DND-41 (cell line): ENCODE data around the gene SCUBE1.

Experiments
- ATAC-seq: fragments of 200-7000 bp; cut with Tn5 transposase; 3 replicates; pipeline ENCODE4 v1.9.1; 2021; ENCODE audit warnings: low read depth; ENCODE audit not compliant: insufficient read depth
- DNase-seq: peaks from one replicate; pipeline ENCODE4 v3.0.0-alpha.2; 2020
- H2AFZ ChIP-seq: 2 replicates; pipeline ENCODE4 v1.6.0; 2012; ENCODE audit warnings: low read depth, low read length
- H3K27ac ChIP-seq: 2 replicates; pipeline ENCODE4 v1.5.1; 2012; ENCODE audit warnings: low read length, inconsistent platforms
- H3K27me3 ChIP-seq: fragments of 200-600 bp; sonication (generic); 2 replicates; pipeline ENCODE4 v1.6.0; 2012; ENCODE audit warnings: low read length, mild to moderate bottlenecking, inconsistent platforms; ENCODE audit not compliant: insufficient read depth, poor library complexity
- H3K36me3 ChIP-seq: 2 replicates; pipeline ENCODE4 v1.5.1; 2012; ENCODE audit warnings: low read length, inconsistent platforms; ENCODE audit not compliant: insufficient read depth
- H3K4me1 ChIP-seq: 2 replicates; pipeline ENCODE4 v1.5.1; 2012; ENCODE audit warnings: mild to moderate bottlenecking, low read length; ENCODE audit not compliant: insufficient read depth
- H3K4me2 ChIP-seq: 2 replicates; pipeline ENCODE4 v1.6.0; 2012; ENCODE audit warnings: mild to moderate bottlenecking, moderate library complexity, low read length, inconsistent platforms; ENCODE audit not compliant: insufficient read depth
- H3K4me3 ChIP-seq, 2 experiments: fragments of 200-600 bp in 1 of 2; shearing (Covaris generic) in 1 of 2; 2 replicates each; pipeline ENCODE4 v1.5.1; 2012 to 2016; ENCODE audit warnings: inconsistent platforms in 2 of 2, low read length in 2 of 2, mild to moderate bottlenecking in 2 of 2, low read depth in 1 of 2, moderate library complexity in 1 of 2
- H3K79me2 ChIP-seq: 2 replicates; pipeline ENCODE4 v1.6.0; 2012; ENCODE audit warnings: low read length, inconsistent platforms; ENCODE audit not compliant: insufficient read depth
- H3K9ac ChIP-seq: 2 replicates; pipeline ENCODE4 v1.6.0; 2012; ENCODE audit warnings: low read depth, mild to moderate bottlenecking, inconsistent platforms, low read length, moderate library complexity
- H3K9me3 ChIP-seq: 2 replicates; pipeline ENCODE4 v1.5.1; 2012; ENCODE audit warnings: low read length, moderate library complexity, mild to moderate bottlenecking, inconsistent platforms; ENCODE audit not compliant: insufficient read depth, severe bottlenecking
- H4K20me1 ChIP-seq: 2 replicates; pipeline ENCODE4 v1.6.0; 2012; ENCODE audit warnings: low read length; ENCODE audit not compliant: insufficient read depth
- EZH2 ChIP-seq: IDR thresholded peaks from 3 replicates; pipeline ENCODE4 v1.6.1; 2012; ENCODE audit warnings: borderline replicate concordance, low read depth, mild to moderate bottlenecking, moderate library complexity, low read length, inconsistent platforms; ENCODE audit not compliant: severe bottlenecking
- TF ChIP-seq, protein P1 (sequence below): IDR thresholded peaks from 2 replicates; pipeline ENCODE4 v1.5.1; 2012; ENCODE audit warnings: borderline replicate concordance, low read length, moderate library complexity, mild to moderate bottlenecking; ENCODE audit not compliant: poor library complexity, severe bottlenecking; ENCODE audit errors: extremely low read depth

Gene SCUBE1

DNA sequence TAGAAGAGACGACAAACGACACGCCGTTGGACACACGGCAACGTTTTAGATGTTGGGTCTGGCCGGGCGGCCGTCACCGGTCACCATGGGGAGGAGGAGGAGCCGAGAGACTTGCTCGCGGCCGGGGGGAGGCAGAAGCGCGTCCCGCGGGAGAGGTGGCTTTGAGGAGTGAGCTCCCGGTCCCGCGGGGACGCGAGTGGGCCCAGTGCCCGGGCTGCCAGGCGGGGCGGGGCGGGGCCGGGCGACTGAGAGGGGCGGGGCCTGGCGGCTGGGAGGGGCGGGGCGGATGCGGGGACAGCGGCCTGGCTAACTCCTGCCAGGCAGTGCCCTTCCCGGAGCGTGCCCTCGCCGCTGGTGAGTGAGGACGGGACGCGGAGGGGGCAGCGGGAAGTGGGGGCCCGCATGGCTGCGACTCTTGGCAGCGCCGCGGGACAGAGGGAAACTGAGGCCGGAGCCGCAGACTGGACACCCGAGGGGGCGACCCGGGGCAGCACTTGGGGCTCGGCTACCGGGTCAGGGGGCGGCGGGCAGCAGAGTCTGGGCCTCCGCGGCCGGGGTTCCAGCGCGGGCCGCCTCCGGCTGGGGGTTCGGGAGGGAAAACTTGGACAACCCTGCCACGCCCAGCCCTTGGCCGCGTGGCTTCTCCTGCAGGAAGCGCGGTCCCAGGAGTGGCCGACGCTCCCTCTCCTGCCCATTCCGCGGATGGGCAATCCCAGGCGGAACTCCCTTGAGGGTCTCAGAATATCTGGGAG, 191.7 kb downstream of the SCUBE1 start, which contains the start of gene TSPO:
TSPO (plus strand) TSS at position 309 of the 752 bp plus-strand sequence. CDS start 7,680 bp downstream, outside the sequence.
- ATAC-seq (peak; percentile 40; the same call in 2 of the 3 replicates), DNase-seq (peak; percentile 32)
- Histone ChIP-seq H3K4me3 (peak within 1 kb of the TSS in 1 of 2 experiments; percentile 48; a peak in 2 of 4 replicates), H3K36me3 (no peaks in the 10 kb centered on the region), H2AFZ (peak within 1 kb of the TSS; percentile 36; the same call in 1 of the 2 replicates), H3K9me3 (no peaks in the 10 kb centered on the region), H3K27ac (no peak within 1 kb of the TSS), H3K9ac (peak within 1 kb of the TSS; percentile 41; the same call in 1 of the 2 replicates), H4K20me1 (peaks cover 5% of the 10 kb centered on the region), H3K4me2 (peak within 1 kb of the TSS; percentile 59), H3K79me2 (no peaks in the 10 kb centered on the region), H3K4me1 (peaks cover 19% of the 10 kb centered on the region), H3K27me3 (peaks cover 27% of the 10 kb centered on the region)
- TF ChIP-seq EZH2: no peak
- TF ChIP-seq, protein P1, sequence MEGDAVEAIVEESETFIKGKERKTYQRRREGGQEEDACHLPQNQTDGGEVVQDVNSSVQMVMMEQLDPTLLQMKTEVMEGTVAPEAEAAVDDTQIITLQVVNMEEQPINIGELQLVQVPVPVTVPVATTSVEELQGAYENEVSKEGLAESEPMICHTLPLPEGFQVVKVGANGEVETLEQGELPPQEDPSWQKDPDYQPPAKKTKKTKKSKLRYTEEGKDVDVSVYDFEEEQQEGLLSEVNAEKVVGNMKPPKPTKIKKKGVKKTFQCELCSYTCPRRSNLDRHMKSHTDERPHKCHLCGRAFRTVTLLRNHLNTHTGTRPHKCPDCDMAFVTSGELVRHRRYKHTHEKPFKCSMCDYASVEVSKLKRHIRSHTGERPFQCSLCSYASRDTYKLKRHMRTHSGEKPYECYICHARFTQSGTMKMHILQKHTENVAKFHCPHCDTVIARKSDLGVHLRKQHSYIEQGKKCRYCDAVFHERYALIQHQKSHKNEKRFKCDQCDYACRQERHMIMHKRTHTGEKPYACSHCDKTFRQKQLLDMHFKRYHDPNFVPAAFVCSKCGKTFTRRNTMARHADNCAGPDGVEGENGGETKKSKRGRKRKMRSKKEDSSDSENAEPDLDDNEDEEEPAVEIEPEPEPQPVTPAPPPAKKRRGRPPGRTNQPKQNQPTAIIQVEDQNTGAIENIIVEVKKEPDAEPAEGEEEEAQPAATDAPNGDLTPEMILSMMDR: no peak

DNA sequence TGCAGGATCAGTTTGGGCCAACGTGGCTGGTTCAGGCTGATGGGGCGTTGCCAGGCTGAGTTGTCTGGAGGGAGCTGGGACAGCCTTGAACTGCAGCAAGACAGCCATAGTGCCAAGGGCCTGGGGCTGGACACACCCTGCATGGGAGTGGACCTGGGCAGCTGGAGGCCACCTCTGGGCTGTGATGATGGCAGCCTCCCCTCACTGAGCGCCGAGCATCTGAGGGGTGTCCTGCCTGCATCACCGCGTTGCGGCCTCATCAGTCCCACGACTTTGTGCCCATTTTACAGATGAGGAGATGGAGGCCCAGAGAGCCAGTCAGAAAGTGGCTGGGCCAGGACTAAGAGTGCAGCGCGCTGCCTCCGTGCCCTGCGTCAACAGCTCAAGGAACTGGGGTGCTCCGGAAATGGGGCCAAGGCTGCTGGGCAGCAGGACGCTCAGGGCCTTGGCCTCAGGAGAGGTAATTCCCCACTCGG, 192.4 kb downstream of the SCUBE1 start:
- Histone ChIP-seq H3K9me3 (no peaks in the 10 kb centered on the region), H2AFZ (no peak overlapping the region), H3K27me3 (peaks cover 27% of the 10 kb centered on the region), H3K27ac (no peak overlapping the region), H3K4me1 (peaks cover 19% of the 10 kb centered on the region), H3K36me3 (no peaks in the 10 kb centered on the region), H3K4me2 (peak overlapping the region; percentile 59), H3K79me2 (no peaks in the 10 kb centered on the region), H4K20me1 (peaks cover 5% of the 10 kb centered on the region), H3K4me3 (peak overlapping the region in 1 of 2 experiments; percentile 48; a peak in 2 of 4 replicates), H3K9ac (peak overlapping the region; percentile 8; the same call in 1 of the 2 replicates)
- ATAC-seq (no peak), DNase-seq (no peak)
- TF ChIP-seq, protein P1: no peak
- TF ChIP-seq EZH2: no peak

DNA sequence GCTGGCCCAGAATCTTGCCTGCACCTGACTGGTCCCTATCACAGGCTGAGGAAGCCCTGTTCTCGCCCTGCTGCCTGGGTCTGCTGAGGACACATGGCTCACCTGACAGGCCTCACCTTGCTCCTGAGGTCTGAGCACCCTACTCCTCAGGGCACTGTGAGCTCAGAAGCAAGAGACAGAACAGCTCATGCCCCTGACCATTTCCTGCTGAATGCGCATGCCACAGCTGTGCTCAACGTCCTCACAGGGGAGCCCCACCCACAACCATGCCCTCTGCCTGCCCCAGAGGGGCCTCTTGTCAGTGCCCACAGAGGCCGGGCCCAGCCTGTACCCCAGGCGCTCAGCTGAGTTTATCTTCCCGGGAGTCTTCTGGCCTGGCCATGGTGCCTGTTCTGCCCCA, 194.6 kb downstream of the SCUBE1 start:
- Histone ChIP-seq H3K79me2 (no peaks in the 10 kb centered on the region), H3K4me3 (no peak overlapping the region), H3K4me2 (no peak overlapping the region), H3K9ac (no peak overlapping the region), H3K4me1 (peaks cover 25% of the 10 kb centered on the region), H2AFZ (no peak overlapping the region), H3K9me3 (no peaks in the 10 kb centered on the region), H3K27me3 (peaks cover 27% of the 10 kb centered on the region), H3K27ac (no peak overlapping the region), H3K36me3 (no peaks in the 10 kb centered on the region), H4K20me1 (peaks cover 5% of the 10 kb centered on the region)
- ATAC-seq: no peak
- no peak for DNase-seq
- TF ChIP-seq, protein P1: no peak
- no peak for TF ChIP-seq EZH2
